ENCODE data around the gene PPP1CA. TPM values are rescaled to one million over a fixed set of nuclear protein-coding genes. Genes with fewer than 3 reads are reported as not detected.

Gene PPP1CA
- total RNA-seq, 1 experiment from 2014 or later = 384 TPM

DNA sequence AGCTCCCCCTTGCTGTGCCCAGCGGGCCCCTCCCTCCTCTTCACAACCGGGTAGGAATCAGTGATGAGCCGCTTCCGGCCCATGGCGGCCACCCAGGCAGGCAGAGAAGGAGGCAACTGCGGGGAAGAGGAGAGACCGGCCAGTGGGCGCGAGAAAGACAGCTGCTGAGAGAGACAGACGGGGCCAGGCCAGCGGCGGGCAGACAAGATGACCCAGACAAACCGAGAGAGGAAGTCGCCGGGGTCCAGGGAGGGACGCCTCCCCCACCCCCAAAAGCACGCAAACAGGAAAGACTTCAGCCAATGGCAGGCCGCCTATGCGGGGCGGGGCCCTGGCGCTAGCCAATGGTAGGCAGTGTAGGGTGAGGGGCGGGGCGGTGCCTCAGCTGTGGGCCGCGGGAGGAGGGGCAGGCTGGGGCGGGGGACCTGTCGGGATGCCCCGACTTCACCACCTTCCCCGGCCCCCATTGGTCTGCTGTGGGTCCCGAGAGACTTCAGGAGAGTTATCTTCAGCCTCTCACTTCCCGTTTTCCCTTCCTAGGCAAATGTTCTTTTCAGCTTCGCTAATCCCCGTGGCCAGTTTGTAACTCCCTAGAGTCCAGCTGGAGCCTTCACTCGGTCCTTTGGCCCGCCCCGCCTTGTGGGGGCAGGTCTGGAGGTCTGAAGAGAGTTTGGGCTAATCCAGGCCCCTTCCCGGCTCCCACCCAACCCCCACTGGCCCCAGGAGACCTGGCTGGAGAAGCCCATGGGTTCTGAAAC is 48.2 kb downstream of the PPP1CA start, which contains the start of gene POLD4:
Gene POLD4, minus strand, starts transcription at position 230 of the 758 bp plus-strand sequence. Its CDS starts 147 bp downstream, at position 83.
- peak within 1 kb of the TSS; percentile 81 for H3K27ac Mint-ChIP-seq (ENCODE audit: unreplicated experiment)
- TF ChIP-seq, protein P1, sequence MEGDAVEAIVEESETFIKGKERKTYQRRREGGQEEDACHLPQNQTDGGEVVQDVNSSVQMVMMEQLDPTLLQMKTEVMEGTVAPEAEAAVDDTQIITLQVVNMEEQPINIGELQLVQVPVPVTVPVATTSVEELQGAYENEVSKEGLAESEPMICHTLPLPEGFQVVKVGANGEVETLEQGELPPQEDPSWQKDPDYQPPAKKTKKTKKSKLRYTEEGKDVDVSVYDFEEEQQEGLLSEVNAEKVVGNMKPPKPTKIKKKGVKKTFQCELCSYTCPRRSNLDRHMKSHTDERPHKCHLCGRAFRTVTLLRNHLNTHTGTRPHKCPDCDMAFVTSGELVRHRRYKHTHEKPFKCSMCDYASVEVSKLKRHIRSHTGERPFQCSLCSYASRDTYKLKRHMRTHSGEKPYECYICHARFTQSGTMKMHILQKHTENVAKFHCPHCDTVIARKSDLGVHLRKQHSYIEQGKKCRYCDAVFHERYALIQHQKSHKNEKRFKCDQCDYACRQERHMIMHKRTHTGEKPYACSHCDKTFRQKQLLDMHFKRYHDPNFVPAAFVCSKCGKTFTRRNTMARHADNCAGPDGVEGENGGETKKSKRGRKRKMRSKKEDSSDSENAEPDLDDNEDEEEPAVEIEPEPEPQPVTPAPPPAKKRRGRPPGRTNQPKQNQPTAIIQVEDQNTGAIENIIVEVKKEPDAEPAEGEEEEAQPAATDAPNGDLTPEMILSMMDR (IDR thresholded peaks at IDR 0.05; ENCODE audit: insufficient read depth in 1 of 2, low read depth in 1 of 2, low read length in 1 of 2, severe bottlenecking in 1 of 2, unreplicated experiment in 1 of 2) = no peak
- no TSS peak for BruUV-seq (replicated peaks)
- H3K4me3 ChIP-seq (ENCODE audit: low read depth, low read length) = peak within 1 kb of the TSS; percentile 50
- no peaks in the 10 kb centered on the region for H3K9me3 Mint-ChIP-seq (ENCODE audit: unreplicated experiment)
- intact Hi-C loops (cut with micrococcal nuclease; ENCODE audit: unreplicated experiment) = loop anchor here (1.0 to 5.0 kb wide), 2 partner anchors 7 to 229 kb away; partner anchors contain the start of gene GSTP1
- H3K9me3 ChIP-seq = no peaks in the 10 kb centered on the region
- CTCF ChIA-PET = interaction anchor here (0.6 to 17.9 kb wide), 9 partner anchors 8 to 753 kb away, joined by 3 to 775 read pairs (median 14); partner anchors contain the start of genes CLCF1, PPP1CA and RAD9A
- POLR2A ChIA-PET = interaction anchor here (1.0 to 2.7 kb wide), 8 partner anchors 20 to 114 kb away, joined by 3 to 31 read pairs (median 4); partner anchors contain the start of genes CLCF1, PPP1CA and RAD9A
- H3K36me3 ChIP-seq (ENCODE audit: control insufficient read depth, insufficient read depth, low read length) = no peaks in the 10 kb centered on the region
- H3K27me3 Mint-ChIP-seq (ENCODE audit: insufficient read depth, unreplicated experiment) = no peaks in the 10 kb centered on the region
- peaks cover 27% of the 10 kb centered on the region for H3K4me1 Mint-ChIP-seq (ENCODE audit: low read depth, unreplicated experiment)
- H3K4me1 ChIP-seq = peaks cover 51% of the 10 kb centered on the region
- DNase-seq = peak; percentile 99 to 100
- H3K36me3 Mint-ChIP-seq (ENCODE audit: insufficient read depth, unreplicated experiment) = peaks cover 16% of the 10 kb centered on the region
- peak within 1 kb of the TSS; percentile 83 for H3K4me3 Mint-ChIP-seq (ENCODE audit: unreplicated experiment)
- no peaks in the 10 kb centered on the region for H3K27me3 ChIP-seq (replicated peaks; ENCODE audit: control insufficient read depth, insufficient read depth, low read length)

DNA sequence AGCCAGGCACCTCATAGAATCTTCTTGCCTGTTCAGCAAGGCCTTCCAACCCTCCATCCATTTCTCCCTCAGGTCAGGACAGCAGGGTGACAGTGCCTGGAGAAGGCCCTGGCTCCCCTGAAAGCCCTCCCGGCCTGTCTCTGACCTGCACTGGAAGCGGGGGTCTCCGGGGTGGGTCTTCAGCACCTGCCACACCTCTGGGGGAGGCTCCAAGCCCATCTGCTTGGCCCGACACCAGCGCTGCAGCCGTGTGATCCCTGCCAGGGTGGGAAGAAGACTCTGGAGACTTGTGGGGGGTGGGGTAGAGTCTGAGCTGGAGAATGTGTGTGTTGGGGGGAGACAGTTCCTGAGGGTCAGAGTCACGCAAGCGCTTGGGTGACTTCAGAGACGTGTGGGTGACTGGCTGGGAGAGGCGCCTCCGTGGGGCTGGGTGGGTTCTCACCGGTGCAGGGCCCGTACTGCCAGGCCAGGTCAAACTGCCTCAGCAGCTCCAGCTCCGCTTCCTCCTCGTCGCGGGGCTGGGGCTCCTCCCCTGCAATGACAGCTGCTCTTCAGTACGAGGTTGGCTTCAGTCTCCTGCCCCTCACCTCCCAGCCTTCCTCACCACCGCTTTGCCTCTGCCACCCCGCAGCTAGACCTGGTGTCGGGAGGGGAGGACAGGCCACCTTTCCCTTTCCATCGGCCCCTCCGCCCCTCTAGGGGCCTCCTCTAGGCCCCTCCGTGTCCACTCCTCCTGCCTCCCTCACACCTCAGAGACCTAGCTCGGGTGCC is 48.9 kb downstream of the PPP1CA start:
- H3K36me3 ChIP-seq (ENCODE audit: control insufficient read depth, insufficient read depth, low read length) = no peaks in the 10 kb centered on the region
- POLR2A ChIA-PET = interaction anchor here (1.0 to 2.7 kb wide), 6 partner anchors 21 to 113 kb away, joined by 3 to 31 read pairs (median 6); partner anchors contain the start of genes CLCF1, PPP1CA and RAD9A
- DNase-seq = peak in 1 of 2 experiments; percentile 56
- H3K9me3 ChIP-seq = no peaks in the 10 kb centered on the region
- H3K27me3 Mint-ChIP-seq (ENCODE audit: insufficient read depth, unreplicated experiment) = no peaks in the 10 kb centered on the region
- peak overlapping the region; percentile 81 for H3K27ac Mint-ChIP-seq (ENCODE audit: unreplicated experiment)
- peaks cover 11% of the 10 kb centered on the region for H3K36me3 Mint-ChIP-seq (ENCODE audit: insufficient read depth, unreplicated experiment)
- TF ChIP-seq, protein P1 (IDR thresholded peaks at IDR 0.05; ENCODE audit: insufficient read depth in 1 of 2, low read depth in 1 of 2, low read length in 1 of 2, severe bottlenecking in 1 of 2, unreplicated experiment in 1 of 2) = no peak
- intact Hi-C loops (cut with micrococcal nuclease; ENCODE audit: unreplicated experiment) = loop anchor here (5.0 kb wide), 1 partner anchor 230 kb away; the partner anchor contains the start of gene GSTP1
- H3K9me3 Mint-ChIP-seq (ENCODE audit: unreplicated experiment) = no peaks in the 10 kb centered on the region
- BruUV-seq (replicated peaks) = TSS peak; percentile 70
- H3K4me1 Mint-ChIP-seq (ENCODE audit: low read depth, unreplicated experiment) = peaks cover 35% of the 10 kb centered on the region
- H3K4me1 ChIP-seq = peaks cover 58% of the 10 kb centered on the region
- H3K27me3 ChIP-seq (replicated peaks; ENCODE audit: control insufficient read depth, insufficient read depth, low read length) = no peaks in the 10 kb centered on the region
- peak overlapping the region; percentile 83 for H3K4me3 Mint-ChIP-seq (ENCODE audit: unreplicated experiment)
- CTCF ChIA-PET = interaction anchor here (0.6 to 17.9 kb wide), 7 partner anchors 7 to 754 kb away, joined by 4 to 775 read pairs (median 15); partner anchors contain the start of genes CLCF1 and PPP1CA
- H3K4me3 ChIP-seq (ENCODE audit: low read depth, low read length) = peak overlapping the region; percentile 50

Data from Caco-2 (cell line).